ENCODE measurements around the gene DIAPH2.

The DIAPH2 gene

GRCh38 chrX:97619499-97619898 lies 934.9 kb downstream of the DIAPH2 start:
- TF ChIP-seq GATA3 (IDR thresholded peaks at IDR 0.05; ENCODE audit: low read depth, low read length) (no peak), GATA2 (IDR thresholded peaks at IDR 0.05; ENCODE audit: low read depth, low read length) (no peak)

- TF ChIP-seq GATA2 (IDR thresholded peaks at IDR 0.05; ENCODE audit: low read depth, low read length) (no peak), GATA3 (IDR thresholded peaks at IDR 0.05; ENCODE audit: low read depth, low read length) (no peak)
Measured at GRCh38 chrX:97622111-97622510, 937.5 kb downstream of the DIAPH2 start.

- TF ChIP-seq GATA3 (IDR thresholded peaks at IDR 0.05; ENCODE audit: low read depth, low read length) (no peak), GATA2 (IDR thresholded peaks at IDR 0.05; ENCODE audit: low read depth, low read length) (no peak)
Measured at GRCh38 chrX:97628326-97628725, 943.7 kb downstream of the DIAPH2 start.

GRCh38 chrX:97628807-97629596 lies 944.4 kb downstream of the DIAPH2 start:
- no peak for TF ChIP-seq GATA2 (IDR thresholded peaks at IDR 0.05; ENCODE audit: low read depth, low read length)
- no peak for TF ChIP-seq GATA3 (IDR thresholded peaks at IDR 0.05; ENCODE audit: low read depth, low read length)

- TF ChIP-seq GATA2 (IDR thresholded peaks at IDR 0.05; ENCODE audit: low read depth, low read length) = no peak; the same call in 1 of the 2 replicates
- no peak for TF ChIP-seq GATA3 (IDR thresholded peaks at IDR 0.05; ENCODE audit: low read depth, low read length)
Measured at GRCh38 chrX:97629597-97629985, 944.9 kb downstream of the DIAPH2 start.

- no peak for TF ChIP-seq GATA2 (IDR thresholded peaks at IDR 0.05; ENCODE audit: low read depth, low read length)
- no peak for TF ChIP-seq GATA3 (IDR thresholded peaks at IDR 0.05; ENCODE audit: low read depth, low read length)
Measured at GRCh38 chrX:97633798-97634197, 949.2 kb downstream of the DIAPH2 start.

GRCh38 chrX:97636473-97637140 lies 952.0 kb downstream of the DIAPH2 start:
- TF ChIP-seq GATA2 (IDR thresholded peaks at IDR 0.05; ENCODE audit: low read depth, low read length) (no peak), GATA3 (IDR thresholded peaks at IDR 0.05; ENCODE audit: low read depth, low read length) (no peak)

GRCh38 chrX:97637289-97637688 lies 952.6 kb downstream of the DIAPH2 start:
- no peak for TF ChIP-seq GATA2 (IDR thresholded peaks at IDR 0.05; ENCODE audit: low read depth, low read length)
- TF ChIP-seq GATA3 (IDR thresholded peaks at IDR 0.05; ENCODE audit: low read depth, low read length) = no peak

GRCh38 chrX:97638621-97639020 lies 954.0 kb downstream of the DIAPH2 start:
- TF ChIP-seq GATA2 (IDR thresholded peaks at IDR 0.05; ENCODE audit: low read depth, low read length) (no peak), GATA3 (IDR thresholded peaks at IDR 0.05; ENCODE audit: low read depth, low read length) (no peak)

GRCh38 chrX:97639526-97639925 lies 954.9 kb downstream of the DIAPH2 start:
- TF ChIP-seq GATA3 (IDR thresholded peaks at IDR 0.05; ENCODE audit: low read depth, low read length) (no peak), GATA2 (IDR thresholded peaks at IDR 0.05; ENCODE audit: low read depth, low read length) (no peak)

Data from SH-SY5Y (cell line).